GM12878 (cell line): Measurements from ENCODE around the gene RALB. TPM values are rescaled to one million over a fixed set of nuclear protein-coding genes. Genes with fewer than 3 reads are reported as not detected.

Experiments used
- ATAC-seq: fragments of 200-7000 bp; cut with Tn5 transposase; 3 replicates; pipeline ENCODE4 v1.9.1; 2020; ENCODE audit warnings: mild to moderate bottlenecking, moderate library complexity
- BruUV-seq: library from RNA; stranded (reverse); fragments of 400-500 nt; replicated peaks from 2 replicates; lab custom pipeline; 2021; lab: Mats Ljungman, UMichigan
- CTCF ChIA-PET: fragments of 300-600 bp; sonication (Branson Sonifier 250); formaldehyde crosslinking; extraction: SDS; loops from one replicate; lab custom pipeline; 2021; ENCODE audit warnings: inconsistent platforms; lab: Yijun Ruan, JAX
- POLR2A ChIA-PET: fragments of 350-600 bp; formaldehyde crosslinking; extraction: SDS; loops from one replicate; lab custom pipeline; 2021; ENCODE audit warnings: inconsistent platforms; lab: Charles Lee
- RAD21 ChIA-PET: fragments of 300-600 bp; sonication (Branson Sonifier 250); formaldehyde crosslinking; loops from one replicate; lab custom pipeline; 2023; ENCODE audit warnings: antibody characterized with exemption; ENCODE audit not compliant: unreplicated experiment; lab: Charles Lee
- SMC1A ChIA-PET: fragments of 300-600 bp; sonication (Branson Sonifier 250); formaldehyde crosslinking; loops from one replicate; lab custom pipeline; 2023; ENCODE audit not compliant: unreplicated experiment, uncharacterized antibody; lab: Charles Lee
- DNase-seq: peaks from one replicate; pipeline ENCODE4 v3.0.0-alpha.2; 2011; ENCODE audit warnings: low read depth, low spot score
- FAIRE-seq: peaks from 3 replicates; lab custom pipeline; 2011; peaks lifted over from hg19 to GRCh38; lab: Jason Lieb, UNC
- H2AFZ ChIP-seq: 2 replicates; pipeline ENCODE4 v1.6.0; 2011; ENCODE audit warnings: low read depth, low read length, control low read depth; ENCODE audit not compliant: control insufficient read depth
- H3K27ac ChIP-seq: 2 replicates; pipeline ENCODE4 v1.5.1; 2011; ENCODE audit warnings: control low read depth; ENCODE audit not compliant: control insufficient read depth, insufficient read depth
- H3K27me3 ChIP-seq, 2 experiments: replicated peaks in 1 of 2; 2 replicates each; pipeline versions ENCODE4 v1.6.0 to v1.6.1; 2011; ENCODE audit warnings: low read length in 1 of 2; ENCODE audit not compliant: control insufficient read depth in 2 of 2, insufficient read depth in 2 of 2
- H3K36me3 ChIP-seq, 2 experiments: 2 replicates each; pipeline ENCODE4 v1.5.1; 2011; ENCODE audit warnings: low read length in 1 of 2; ENCODE audit not compliant: control insufficient read depth in 2 of 2, insufficient read depth in 2 of 2
- H3K4me1 ChIP-seq: 2 replicates; pipeline ENCODE4 v1.6.1; 2011; ENCODE audit warnings: mild to moderate bottlenecking, low read length, moderate library complexity, mixed read lengths; ENCODE audit not compliant: control insufficient read depth, insufficient read depth
- H3K4me2 ChIP-seq: 2 replicates; pipeline ENCODE4 v1.6.0; 2011; ENCODE audit warnings: control low read depth; ENCODE audit not compliant: control insufficient read depth, insufficient read depth
- H3K4me3 ChIP-seq: fragments of 200-600 bp; sonication (generic); 2 replicates; pipeline ENCODE4 v1.5.1; 2016
- H3K79me2 ChIP-seq: 2 replicates; pipeline ENCODE4 v1.6.0; 2011; ENCODE audit warnings: low read length; ENCODE audit not compliant: control insufficient read depth, insufficient read depth
- H3K9ac ChIP-seq: 2 replicates; pipeline ENCODE4 v1.8.0; 2011; ENCODE audit warnings: low read length, control low read depth, mixed read lengths; ENCODE audit not compliant: control insufficient read depth, insufficient read depth
- H3K9me3 ChIP-seq: replicated peaks from 3 replicates; pipeline ENCODE4 v1.5.1; 2011; ENCODE audit warnings: mild to moderate bottlenecking, low read length; ENCODE audit not compliant: control insufficient read depth, insufficient read depth
- H4K20me1 ChIP-seq: 2 replicates; pipeline ENCODE4 v1.6.0; 2011; ENCODE audit not compliant: control insufficient read depth, insufficient read depth
- BHLHE40 ChIP-seq, 2 experiments: fragments of 450-650 bp in 1 of 2; IDR thresholded peaks; 2 replicates each; pipeline ENCODE4 v1.6.1; 2011 to 2017; ENCODE audit warnings: low read depth in 2 of 2, borderline replicate concordance in 1 of 2, improper control_type of control experiment in 1 of 2, low read length in 1 of 2, mild to moderate bottlenecking in 1 of 2
- DPF2 ChIP-seq: fragments of 450-650 bp; IDR thresholded peaks from 2 replicates; pipeline ENCODE4 v1.6.1; 2017; ENCODE audit warnings: mild to moderate bottlenecking
- ETV6 ChIP-seq, 2 experiments: fragments of 450-650 bp in 1 of 2; IDR thresholded peaks in 1 of 2; conservative IDR thresholded peaks in 1 of 2; 2 replicates each; pipeline ENCODE4 v1.6.1; 2014; ENCODE audit warnings: antibody characterized with exemption in 1 of 2, borderline replicate concordance in 1 of 2, low read depth in 1 of 2, mild to moderate bottlenecking in 1 of 2, moderate library complexity in 1 of 2
- FOS ChIP-seq: IDR thresholded peaks from 3 replicates; pipeline ENCODE4 v1.6.1; 2011; ENCODE audit warnings: borderline replicate concordance; ENCODE audit not compliant: insufficient read length; ENCODE audit errors: extremely low read depth
- MEF2B ChIP-seq: fragments of 450-650 bp; IDR thresholded peaks from 2 replicates; pipeline ENCODE4 v1.6.1; 2018; ENCODE audit warnings: mild to moderate bottlenecking, moderate library complexity; ENCODE audit not compliant: partially characterized antibody, poor library complexity, severe bottlenecking
- MYB ChIP-seq: fragments of 150-350 bp; IDR thresholded peaks from 2 replicates; pipeline ENCODE4 v1.6.1; 2014; ENCODE audit warnings: mild to moderate bottlenecking, low read depth, low read length, borderline replicate concordance
- PAX8 ChIP-seq: fragments of 450-650 bp; IDR thresholded peaks from 2 replicates; pipeline ENCODE4 v1.6.1; 2017; ENCODE audit warnings: mild to moderate bottlenecking, moderate library complexity
- PRDM15 ChIP-seq: fragments of 450-650 bp; formaldehyde crosslinking; IDR thresholded peaks from 2 replicates; pipeline ENCODE4 v1.4.0; 2020; ENCODE audit warnings: mild to moderate bottlenecking, moderate library complexity
- SMARCA5 ChIP-seq: fragments of 450-650 bp; IDR thresholded peaks from 2 replicates; pipeline ENCODE4 v1.6.1; 2017; ENCODE audit warnings: mild to moderate bottlenecking
- WGBS: methylation state at CpG from one replicate; pipeline ENCODE4 v1.1.6; 2016; ENCODE audit warnings: low lambda C conversion rate; ENCODE audit not compliant: insufficient replicate concordance, insufficient coverage; ENCODE audit errors: missing lambda C conversion rate; 5-methylcytosine and 5-hydroxymethylcytosine counted together
- in situ Hi-C: fragments of 300-500 bp; cut with MboI; formaldehyde crosslinking; loops from 9 replicates; pipeline ENCODE4 v1.14.3; 2018; ENCODE audit warnings: mixed read lengths
- intact Hi-C: fragments of 100-400 bp; cut with micrococcal nuclease; formaldehyde crosslinking; loops from one replicate; pipeline ENCODE4 v1.14.2; 2022; ENCODE audit not compliant: unreplicated experiment
- polyA plus RNA-seq, 11 experiments: library from polyadenylated mRNA; depleted of rRNA in 4 of 11; unstranded in 6 of 11; stranded (reverse) in 5 of 11; fragments of >200 nt; fragmentation: Nextera tagmentation in 4 of 11; fragmentation: Illumina TruSeq in 1 of 11; extraction: Ambion mirVana in 4 of 11; extraction: Trizol in 1 of 11; gene quantifications; 1 replicate in 1 of 11; 2 replicates in 10 of 11; pipeline versions ENCODE4 v1.2.1 to v1.2.3, GENCODE V29; 2011 to 2016; ENCODE audit warnings: inconsistent platforms in 2 of 11, missing spikeins in 2 of 11, low read depth in 1 of 11
- total RNA-seq, 4 experiments: library from RNA; depleted of rRNA in 3 of 4; stranded (reverse); fragments of >200 nt in 3 of 4; fragmentation: Illumina TruSeq in 1 of 4; extraction: Trizol in 1 of 4; gene quantifications; 2 replicates each; pipeline versions ENCODE4 v1.2.1 to v1.2.3, GENCODE V29; 2013 to 2021
- TF ChIP-seq, protein P1 (sequence below): IDR thresholded peaks from 2 replicates; pipeline ENCODE4 v1.6.1; 2012; ENCODE audit warnings: improper control_type of control experiment, low read depth, low read length; ENCODE audit not compliant: insufficient replicate concordance

Gene RALB
- total and polyA plus RNA-seq, 10 of the 15 experiments (the other 5 are each of a cell fraction or from before 2014, with no cell fraction given): 8.3 to 54.0 (median 24.2) TPM

- TF ChIP-seq MYB (no peak), DPF2 (no peak), PAX8 (no peak), BHLHE40 (IDR thresholded peaks at IDR 0.05; ENCODE audit: borderline replicate concordance in 1 of 2, low read depth in 2 of 2, low read length in 1 of 2) (no peak), FOS (no peak), SMARCA5 (no peak), MEF2B (no peak), PRDM15 (no peak), ETV6 (conservative IDR thresholded peaks at IDR 0.05 in 1 of 2, IDR thresholded peaks at IDR 0.05 in 1 of 2; ENCODE audit: borderline replicate concordance in 1 of 2, low read depth in 1 of 2) (no peak)
- TF ChIP-seq, protein P1, sequence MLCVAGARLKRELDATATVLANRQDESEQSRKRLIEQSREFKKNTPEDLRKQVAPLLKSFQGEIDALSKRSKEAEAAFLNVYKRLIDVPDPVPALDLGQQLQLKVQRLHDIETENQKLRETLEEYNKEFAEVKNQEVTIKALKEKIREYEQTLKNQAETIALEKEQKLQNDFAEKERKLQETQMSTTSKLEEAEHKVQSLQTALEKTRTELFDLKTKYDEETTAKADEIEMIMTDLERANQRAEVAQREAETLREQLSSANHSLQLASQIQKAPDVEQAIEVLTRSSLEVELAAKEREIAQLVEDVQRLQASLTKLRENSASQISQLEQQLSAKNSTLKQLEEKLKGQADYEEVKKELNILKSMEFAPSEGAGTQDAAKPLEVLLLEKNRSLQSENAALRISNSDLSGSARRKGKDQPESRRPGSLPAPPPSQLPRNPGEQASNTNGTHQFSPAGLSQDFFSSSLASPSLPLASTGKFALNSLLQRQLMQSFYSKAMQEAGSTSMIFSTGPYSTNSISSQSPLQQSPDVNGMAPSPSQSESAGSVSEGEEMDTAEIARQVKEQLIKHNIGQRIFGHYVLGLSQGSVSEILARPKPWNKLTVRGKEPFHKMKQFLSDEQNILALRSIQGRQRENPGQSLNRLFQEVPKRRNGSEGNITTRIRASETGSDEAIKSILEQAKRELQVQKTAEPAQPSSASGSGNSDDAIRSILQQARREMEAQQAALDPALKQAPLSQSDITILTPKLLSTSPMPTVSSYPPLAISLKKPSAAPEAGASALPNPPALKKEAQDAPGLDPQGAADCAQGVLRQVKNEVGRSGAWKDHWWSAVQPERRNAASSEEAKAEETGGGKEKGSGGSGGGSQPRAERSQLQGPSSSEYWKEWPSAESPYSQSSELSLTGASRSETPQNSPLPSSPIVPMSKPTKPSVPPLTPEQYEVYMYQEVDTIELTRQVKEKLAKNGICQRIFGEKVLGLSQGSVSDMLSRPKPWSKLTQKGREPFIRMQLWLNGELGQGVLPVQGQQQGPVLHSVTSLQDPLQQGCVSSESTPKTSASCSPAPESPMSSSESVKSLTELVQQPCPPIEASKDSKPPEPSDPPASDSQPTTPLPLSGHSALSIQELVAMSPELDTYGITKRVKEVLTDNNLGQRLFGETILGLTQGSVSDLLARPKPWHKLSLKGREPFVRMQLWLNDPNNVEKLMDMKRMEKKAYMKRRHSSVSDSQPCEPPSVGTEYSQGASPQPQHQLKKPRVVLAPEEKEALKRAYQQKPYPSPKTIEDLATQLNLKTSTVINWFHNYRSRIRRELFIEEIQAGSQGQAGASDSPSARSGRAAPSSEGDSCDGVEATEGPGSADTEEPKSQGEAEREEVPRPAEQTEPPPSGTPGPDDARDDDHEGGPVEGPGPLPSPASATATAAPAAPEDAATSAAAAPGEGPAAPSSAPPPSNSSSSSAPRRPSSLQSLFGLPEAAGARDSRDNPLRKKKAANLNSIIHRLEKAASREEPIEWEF: no peak
- Histone ChIP-seq H3K27me3 (no peaks in the 10 kb centered on the region), H3K4me3 (no peak overlapping the region), H2AFZ (no peak overlapping the region), H4K20me1 (no peaks in the 10 kb centered on the region), H3K4me2 (no peak overlapping the region), H3K36me3 (no peaks in the 10 kb centered on the region), H3K4me1 (peaks cover 33% of the 10 kb centered on the region), H3K9ac (no peak overlapping the region), H3K9me3 (no peaks in the 10 kb centered on the region), H3K27ac (no peak overlapping the region), H3K79me2 (no peaks in the 10 kb centered on the region)
- in situ Hi-C loops: no loop called here
- no peak for DNase-seq
- intact Hi-C loops: no loop called here
- 70% methylated on average over 5 of the region's 5 CpGs for WGBS
- SMC1A ChIA-PET: interaction anchor here (1.5 kb wide), 1 partner anchor 13 kb away, joined by 4 read pairs; no protein-coding TSS in a partner anchor
- CTCF ChIA-PET: no interaction called here
- BruUV-seq: no TSS peak
- ATAC-seq: no peak
- POLR2A ChIA-PET: no interaction called here
- RAD21 ChIA-PET: no interaction called here
- FAIRE-seq: no peak
Observed at GRCh38 chr2:120305937-120306490, 53.4 kb downstream of the RALB start.
